Stimulated activated CD4-positive, alpha-beta T cell treated with anti-CD3 and anti-CD28 coated beads, Interleukin-15, amount 100 ng/mL, for 24 hours (primary cell): Measurements from ENCODE around the gene PSMD1.
"Not testable (repeated sequence)": the region's sequence is repeated elsewhere in the genome, so short reads cannot be mapped to it uniquely, and the experiment has no call there.

Experiments used
- DNase-seq: peaks from one replicate; pipeline ENCODE4 v3.0.0-alpha.2; 2020

Gene PSMD1

GRCh38 chr2:231056453-231057416 lies at the start of gene PSMD1:
PSMD1 (plus strand) TSS chr2:231056867; CDS start chr2:231057026, 159 bp downstream.
- peak; percentile 94 for DNase-seq

GRCh38 chr2:231007286-231008098 lies 49.2 kb upstream of the PSMD1 start:
- DNase-seq, result no peak

- DNase-seq, result no peak
Measured at GRCh38 chr2:231008131-231008530, 48.5 kb upstream of the PSMD1 start.

- DNase-seq, result no peak
Measured at GRCh38 chr2:231009236-231009919, 47.3 kb upstream of the PSMD1 start.

GRCh38 chr2:231010201-231010730 lies 46.4 kb upstream of the PSMD1 start:
- no peak for DNase-seq

GRCh38 chr2:231011526-231011925 lies 45.1 kb upstream of the PSMD1 start:
- DNase-seq, result no peak

- DNase-seq, result no peak
Measured at GRCh38 chr2:231012463-231012862, 44.2 kb upstream of the PSMD1 start.

GRCh38 chr2:231013820-231014219 lies 42.8 kb upstream of the PSMD1 start:
- no peak for DNase-seq

- no peak for DNase-seq
Measured at GRCh38 chr2:231015478-231015877, 41.2 kb upstream of the PSMD1 start.

GRCh38 chr2:231015926-231016325 lies 40.7 kb upstream of the PSMD1 start:
- no peak for DNase-seq

GRCh38 chr2:231016566-231017230 lies 40.0 kb upstream of the PSMD1 start:
- DNase-seq, result no peak

- DNase-seq, result peak; percentile 19
Measured at GRCh38 chr2:231017231-231017598, 39.5 kb upstream of the PSMD1 start.

- no peak for DNase-seq
Measured at GRCh38 chr2:231018184-231018583, 38.5 kb upstream of the PSMD1 start.

GRCh38 chr2:231025059-231025458 lies 31.6 kb upstream of the PSMD1 start:
- DNase-seq, result not testable (repeated sequence)

GRCh38 chr2:231028889-231029288 lies 27.8 kb upstream of the PSMD1 start:
- no peak for DNase-seq

- no peak for DNase-seq
Measured at GRCh38 chr2:231029563-231029962, 27.1 kb upstream of the PSMD1 start.

- no peak for DNase-seq
Measured at GRCh38 chr2:231030725-231031124, 25.9 kb upstream of the PSMD1 start.

- no peak for DNase-seq
Measured at GRCh38 chr2:231032575-231033140, 24.0 kb upstream of the PSMD1 start.

GRCh38 chr2:231033147-231034132 lies 23.2 kb upstream of the PSMD1 start:
- no peak for DNase-seq

- DNase-seq, result no peak
Measured at GRCh38 chr2:231034291-231034882, 22.3 kb upstream of the PSMD1 start.
